Endothelial cell (in vitro differentiated cells): ENCODE results near the gene DROSHA. TPM values are rescaled to one million over a fixed set of nuclear protein-coding genes. Genes with fewer than 3 reads are reported as not detected.

Experiments
- DNase-seq: peaks from one replicate; pipeline ENCODE4 v3.0.0; 2021; ENCODE audit warnings: low spot score
- H3K27ac Mint-ChIP-seq: one replicate; pipeline ENCODE4 v1.8.0; 2021; ENCODE audit warnings: mixed read lengths, inconsistent platforms; ENCODE audit not compliant: unreplicated experiment
- H3K27me3 Mint-ChIP-seq: one replicate; pipeline ENCODE4 v1.8.0; 2021; ENCODE audit warnings: mild to moderate bottlenecking, moderate library complexity, mixed read lengths, inconsistent platforms; ENCODE audit not compliant: unreplicated experiment
- H3K36me3 Mint-ChIP-seq: one replicate; pipeline ENCODE4 v1.8.0; 2021; ENCODE audit warnings: mild to moderate bottlenecking, low read depth, mixed read lengths, inconsistent platforms; ENCODE audit not compliant: unreplicated experiment
- H3K4me1 Mint-ChIP-seq: one replicate; pipeline ENCODE4 v1.8.0; 2021; ENCODE audit warnings: mild to moderate bottlenecking, mixed read lengths, inconsistent platforms; ENCODE audit not compliant: unreplicated experiment
- H3K4me3 Mint-ChIP-seq: one replicate; pipeline ENCODE4 v1.8.0; 2021; ENCODE audit warnings: mild to moderate bottlenecking, mixed read lengths, inconsistent platforms; ENCODE audit not compliant: unreplicated experiment
- H3K9me3 Mint-ChIP-seq: one replicate; pipeline ENCODE4 v1.8.0; 2021; ENCODE audit warnings: mixed read lengths, inconsistent platforms; ENCODE audit not compliant: unreplicated experiment
- CTCF ChIP-seq: fragments of 200-600 bp; sonication (generic); IDR thresholded peaks from one replicate; pipeline ENCODE4 v1.5.0; 2021; ENCODE audit warnings: antibody characterized with exemption; ENCODE audit not compliant: unreplicated experiment
- total RNA-seq: library from RNA; stranded (reverse); fragmentation: NEBNext Ultra II Directional; extraction: Animal tissue kit (Norgen Biotek cat#: 25700); gene quantifications from one replicate; pipeline ENCODE4 v1.2.1, GENCODE V29; 2021; ENCODE audit not compliant: unreplicated experiment

The DROSHA gene
- total RNA-seq, 1 donor from 2014 or later = 98.2 TPM

- H3K36me3 Mint-ChIP-seq = peaks cover 85% of the 10 kb centered on the region
- no peak for DNase-seq
- H3K4me1 Mint-ChIP-seq = no peaks in the 10 kb centered on the region
- peaks cover 9% of the 10 kb centered on the region for H3K9me3 Mint-ChIP-seq
- no peak overlapping the region for H3K27ac Mint-ChIP-seq
- no peak for TF ChIP-seq CTCF
- H3K27me3 Mint-ChIP-seq = no peaks in the 10 kb centered on the region
- peak overlapping the region; percentile 17 for H3K4me3 Mint-ChIP-seq
Observed at GRCh38 chr5:31459594-31459993, 72.3 kb downstream of the DROSHA start.

GRCh38 chr5:31455172-31455571 is 76.7 kb downstream of the DROSHA start:
- H3K4me3 Mint-ChIP-seq = peak overlapping the region; percentile 24
- peaks cover 9% of the 10 kb centered on the region for H3K9me3 Mint-ChIP-seq
- H3K27ac Mint-ChIP-seq = no peak overlapping the region
- TF ChIP-seq CTCF = no peak
- peaks cover 56% of the 10 kb centered on the region for H3K36me3 Mint-ChIP-seq
- DNase-seq = no peak
- peaks cover 5% of the 10 kb centered on the region for H3K4me1 Mint-ChIP-seq
- no peaks in the 10 kb centered on the region for H3K27me3 Mint-ChIP-seq

GRCh38 chr5:31453522-31453921 is 78.4 kb downstream of the DROSHA start:
- Mint-ChIP-seq H3K36me3 (peaks cover 50% of the 10 kb centered on the region), H3K27ac (no peak overlapping the region)

GRCh38 chr5:31452314-31452713 is 79.6 kb downstream of the DROSHA start:
- Mint-ChIP-seq H3K4me1 (peaks cover 5% of the 10 kb centered on the region), H3K36me3 (peaks cover 52% of the 10 kb centered on the region), H3K27ac (no peak overlapping the region), H3K27me3 (no peaks in the 10 kb centered on the region), H3K4me3 (no peak overlapping the region), H3K9me3 (peaks cover 9% of the 10 kb centered on the region)
- no peak for TF ChIP-seq CTCF
- no peak for DNase-seq

More at GRCh38 chr5:31453522-31453921, 78.4 kb downstream of the DROSHA start:
- Mint-ChIP-seq H3K4me3 (no peak overlapping the region), H3K27me3 (no peaks in the 10 kb centered on the region), H3K4me1 (peaks cover 5% of the 10 kb centered on the region), H3K9me3 (peaks cover 9% of the 10 kb centered on the region)
- DNase-seq = no peak
- TF ChIP-seq CTCF = no peak

- no peak overlapping the region for H3K27ac Mint-ChIP-seq
- peaks cover 47% of the 10 kb centered on the region for H3K36me3 Mint-ChIP-seq
- no peak for TF ChIP-seq CTCF
- H3K27me3 Mint-ChIP-seq = peaks cover 3% of the 10 kb centered on the region
- no peaks in the 10 kb centered on the region for H3K9me3 Mint-ChIP-seq
- H3K4me1 Mint-ChIP-seq = peaks cover 5% of the 10 kb centered on the region
- no peak for DNase-seq
- no peak overlapping the region for H3K4me3 Mint-ChIP-seq
Observed at GRCh38 chr5:31449962-31450361, 81.9 kb downstream of the DROSHA start.
